ENCODE measurements around the gene MORN3. TPM values are rescaled to one million over a fixed set of nuclear protein-coding genes. Genes with fewer than 3 reads are reported as not detected.

MORN3 gene
- polyA plus RNA-seq, 1 donor from 2014 or later, result 3.4 TPM

DNA sequence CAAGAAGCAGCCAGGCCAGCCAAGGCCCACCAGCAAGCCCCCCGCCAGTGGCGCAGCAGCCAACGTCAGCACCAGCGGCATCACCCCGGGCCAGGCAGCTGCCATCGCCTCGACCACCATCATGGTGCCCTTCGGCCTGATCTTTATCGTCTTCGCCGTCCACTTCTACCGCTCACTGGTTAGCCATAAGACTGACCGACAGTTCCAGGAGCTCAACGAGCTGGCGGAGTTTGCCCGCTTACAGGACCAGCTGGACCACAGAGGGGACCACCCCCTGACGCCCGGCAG is 28.2 kb downstream of the MORN3 start:
- no peaks in the 10 kb centered on the region for H3K9me3 ChIP-seq (ENCODE audit: low read length)
- no peaks in the 10 kb centered on the region for H3K79me2 ChIP-seq (replicated peaks; ENCODE audit: insufficient read depth, low read length)
- no peak overlapping the region for H3K4me2 ChIP-seq (ENCODE audit: low read length)
- H3K9ac ChIP-seq (ENCODE audit: low read length), result no peak overlapping the region
- no peak overlapping the region for H2AFZ ChIP-seq (ENCODE audit: low read depth, low read length)
- no peak overlapping the region for H3K27ac ChIP-seq (ENCODE audit: low read length)
- H3K36me3 ChIP-seq (ENCODE audit: insufficient read depth, low read length), result no peaks in the 10 kb centered on the region
- no peaks in the 10 kb centered on the region for H3K27me3 ChIP-seq (ENCODE audit: insufficient read depth, low read depth, low read length)
- no peaks in the 10 kb centered on the region for H3F3A ChIP-seq (ENCODE audit: insufficient read depth, low read length, poor library complexity, severe bottlenecking)
- no peaks in the 10 kb centered on the region for H4K20me1 ChIP-seq (ENCODE audit: insufficient read depth)
- no peak overlapping the region for H3K4me3 ChIP-seq (ENCODE audit: low read length)
- TF ChIP-seq, protein P1, sequence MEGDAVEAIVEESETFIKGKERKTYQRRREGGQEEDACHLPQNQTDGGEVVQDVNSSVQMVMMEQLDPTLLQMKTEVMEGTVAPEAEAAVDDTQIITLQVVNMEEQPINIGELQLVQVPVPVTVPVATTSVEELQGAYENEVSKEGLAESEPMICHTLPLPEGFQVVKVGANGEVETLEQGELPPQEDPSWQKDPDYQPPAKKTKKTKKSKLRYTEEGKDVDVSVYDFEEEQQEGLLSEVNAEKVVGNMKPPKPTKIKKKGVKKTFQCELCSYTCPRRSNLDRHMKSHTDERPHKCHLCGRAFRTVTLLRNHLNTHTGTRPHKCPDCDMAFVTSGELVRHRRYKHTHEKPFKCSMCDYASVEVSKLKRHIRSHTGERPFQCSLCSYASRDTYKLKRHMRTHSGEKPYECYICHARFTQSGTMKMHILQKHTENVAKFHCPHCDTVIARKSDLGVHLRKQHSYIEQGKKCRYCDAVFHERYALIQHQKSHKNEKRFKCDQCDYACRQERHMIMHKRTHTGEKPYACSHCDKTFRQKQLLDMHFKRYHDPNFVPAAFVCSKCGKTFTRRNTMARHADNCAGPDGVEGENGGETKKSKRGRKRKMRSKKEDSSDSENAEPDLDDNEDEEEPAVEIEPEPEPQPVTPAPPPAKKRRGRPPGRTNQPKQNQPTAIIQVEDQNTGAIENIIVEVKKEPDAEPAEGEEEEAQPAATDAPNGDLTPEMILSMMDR (IDR thresholded peaks at IDR 0.05; ENCODE audit: poor library complexity, severe bottlenecking), result no peak
- no peak for TF ChIP-seq POLR2AphosphoS5 (IDR thresholded peaks at IDR 0.05)
- TF ChIP-seq, protein P2, sequence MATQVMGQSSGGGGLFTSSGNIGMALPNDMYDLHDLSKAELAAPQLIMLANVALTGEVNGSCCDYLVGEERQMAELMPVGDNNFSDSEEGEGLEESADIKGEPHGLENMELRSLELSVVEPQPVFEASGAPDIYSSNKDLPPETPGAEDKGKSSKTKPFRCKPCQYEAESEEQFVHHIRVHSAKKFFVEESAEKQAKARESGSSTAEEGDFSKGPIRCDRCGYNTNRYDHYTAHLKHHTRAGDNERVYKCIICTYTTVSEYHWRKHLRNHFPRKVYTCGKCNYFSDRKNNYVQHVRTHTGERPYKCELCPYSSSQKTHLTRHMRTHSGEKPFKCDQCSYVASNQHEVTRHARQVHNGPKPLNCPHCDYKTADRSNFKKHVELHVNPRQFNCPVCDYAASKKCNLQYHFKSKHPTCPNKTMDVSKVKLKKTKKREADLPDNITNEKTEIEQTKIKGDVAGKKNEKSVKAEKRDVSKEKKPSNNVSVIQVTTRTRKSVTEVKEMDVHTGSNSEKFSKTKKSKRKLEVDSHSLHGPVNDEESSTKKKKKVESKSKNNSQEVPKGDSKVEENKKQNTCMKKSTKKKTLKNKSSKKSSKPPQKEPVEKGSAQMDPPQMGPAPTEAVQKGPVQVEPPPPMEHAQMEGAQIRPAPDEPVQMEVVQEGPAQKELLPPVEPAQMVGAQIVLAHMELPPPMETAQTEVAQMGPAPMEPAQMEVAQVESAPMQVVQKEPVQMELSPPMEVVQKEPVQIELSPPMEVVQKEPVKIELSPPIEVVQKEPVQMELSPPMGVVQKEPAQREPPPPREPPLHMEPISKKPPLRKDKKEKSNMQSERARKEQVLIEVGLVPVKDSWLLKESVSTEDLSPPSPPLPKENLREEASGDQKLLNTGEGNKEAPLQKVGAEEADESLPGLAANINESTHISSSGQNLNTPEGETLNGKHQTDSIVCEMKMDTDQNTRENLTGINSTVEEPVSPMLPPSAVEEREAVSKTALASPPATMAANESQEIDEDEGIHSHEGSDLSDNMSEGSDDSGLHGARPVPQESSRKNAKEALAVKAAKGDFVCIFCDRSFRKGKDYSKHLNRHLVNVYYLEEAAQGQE (IDR thresholded peaks at IDR 0.05; ENCODE audit: borderline replicate concordance), result no peak
- no peak for TF ChIP-seq EZH2 (IDR thresholded peaks at IDR 0.05; ENCODE audit: borderline replicate concordance, insufficient read depth, low read length, poor library complexity, severe bottlenecking)
- TF ChIP-seq RAD21 (conservative IDR thresholded peaks at IDR 0.05), result no peak
- no peak for TF ChIP-seq TAF1 (IDR thresholded peaks at IDR 0.05; ENCODE audit: low read depth)
- no peak for TF ChIP-seq SMC3 (conservative IDR thresholded peaks at IDR 0.05; ENCODE audit: poor library complexity)
- H3K9me2 ChIP-seq (ENCODE audit: insufficient read depth, low read length), result no peaks in the 10 kb centered on the region

DNA sequence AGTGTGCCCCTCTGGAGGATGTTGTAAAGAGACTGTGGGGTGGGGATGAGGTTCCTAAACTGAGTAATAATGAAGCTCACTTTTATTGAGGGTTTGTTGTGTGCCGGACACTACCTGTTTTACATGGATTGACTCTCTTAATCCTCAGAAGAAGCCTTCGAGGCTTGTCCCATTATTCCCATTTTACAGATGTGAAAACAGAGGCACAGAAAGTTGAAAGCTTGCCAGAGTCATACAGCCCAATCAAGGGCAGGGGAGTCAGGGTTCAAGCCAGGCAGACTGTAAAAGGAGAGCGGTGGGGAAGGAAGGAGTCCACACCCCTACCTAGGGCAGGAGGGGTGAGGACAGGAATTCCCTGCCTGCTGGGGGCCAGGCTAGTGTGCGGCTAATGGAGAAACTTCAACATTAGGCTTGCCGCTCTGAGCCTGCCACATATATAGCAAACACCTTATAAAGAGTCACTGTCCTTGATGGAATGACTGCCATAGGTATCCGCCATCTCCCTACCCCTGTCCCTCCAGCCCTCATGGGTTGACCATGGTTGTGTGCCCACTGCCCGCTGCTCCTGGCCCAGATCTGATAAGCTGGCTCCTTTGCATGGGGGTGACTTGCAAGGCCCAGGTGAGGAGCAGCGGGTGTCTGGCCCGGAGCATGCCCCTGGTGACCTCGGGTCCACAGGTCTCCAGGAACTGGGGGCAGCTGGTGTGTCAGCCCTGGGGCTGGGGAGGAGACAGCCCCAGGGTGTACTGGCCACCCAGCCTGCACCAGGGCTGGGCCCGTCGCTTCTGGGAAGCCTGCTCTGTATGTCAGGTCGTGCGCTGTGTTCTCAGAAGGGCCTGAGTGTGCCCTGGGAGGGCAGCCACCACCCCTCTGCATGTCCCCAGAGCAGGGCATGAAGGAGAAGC is 30.9 kb downstream of the MORN3 start:
- Histone ChIP-seq H3K9me3 (ENCODE audit: low read length) (no peaks in the 10 kb centered on the region), H3K4me2 (ENCODE audit: low read length) (no peak overlapping the region), H3F3A (ENCODE audit: insufficient read depth, low read length, poor library complexity, severe bottlenecking) (no peaks in the 10 kb centered on the region), H3K9me2 (ENCODE audit: insufficient read depth, low read length) (no peaks in the 10 kb centered on the region), H4K20me1 (ENCODE audit: insufficient read depth) (no peaks in the 10 kb centered on the region), H2AFZ (ENCODE audit: low read depth, low read length) (no peak overlapping the region), H3K36me3 (ENCODE audit: insufficient read depth, low read length) (no peaks in the 10 kb centered on the region), H3K27me3 (ENCODE audit: insufficient read depth, low read depth, low read length) (no peaks in the 10 kb centered on the region), H3K9ac (ENCODE audit: low read length) (no peak overlapping the region), H3K4me3 (ENCODE audit: low read length) (no peak overlapping the region), H3K27ac (ENCODE audit: low read length) (no peak overlapping the region), H3K79me2 (replicated peaks; ENCODE audit: insufficient read depth, low read length) (no peaks in the 10 kb centered on the region)
- TF ChIP-seq MXI1 (conservative IDR thresholded peaks at IDR 0.05; ENCODE audit: poor library complexity, severe bottlenecking), result no peak
- TF ChIP-seq TAF1 (IDR thresholded peaks at IDR 0.05; ENCODE audit: low read depth), result no peak
- TF ChIP-seq RAD21 (conservative IDR thresholded peaks at IDR 0.05), result no peak
- no peak for TF ChIP-seq EZH2 (IDR thresholded peaks at IDR 0.05; ENCODE audit: borderline replicate concordance, insufficient read depth, low read length, poor library complexity, severe bottlenecking)
- TF ChIP-seq, protein P1 (IDR thresholded peaks at IDR 0.05; ENCODE audit: poor library complexity, severe bottlenecking), result no peak
- TF ChIP-seq EP300 (conservative IDR thresholded peaks at IDR 0.05; ENCODE audit: poor library complexity, severe bottlenecking), result no peak
- TF ChIP-seq, protein P2 (IDR thresholded peaks at IDR 0.05; ENCODE audit: borderline replicate concordance), result no peak
- TF ChIP-seq POLR2AphosphoS5 (IDR thresholded peaks at IDR 0.05), result no peak
